Activated effector memory CD4-positive, alpha-beta T cell treated with Interleukin-2 at 50 U/mL for 16 hours (primary cell): ENCODE results near the gene FMN1.
"Not testable (repeated sequence)": the region's sequence is repeated elsewhere in the genome, so short reads cannot be mapped to it uniquely, and the experiment has no call there.

Experiments used
- DNase-seq: peaks from one replicate; pipeline ENCODE4 v3.0.0-alpha.2; 2020

The FMN1 gene

GRCh38 chr15:33089165-33089877 is 105.2 kb downstream of the FMN1 start:
- DNase-seq = no peak

- DNase-seq = no peak
Observed at GRCh38 chr15:33086500-33087121, 107.9 kb downstream of the FMN1 start.

GRCh38 chr15:33084661-33085060 is 109.9 kb downstream of the FMN1 start:
- no peak for DNase-seq

- DNase-seq = no peak
Observed at GRCh38 chr15:33083232-33084081, 111.1 kb downstream of the FMN1 start.

GRCh38 chr15:33080006-33080405 is 114.5 kb downstream of the FMN1 start:
- DNase-seq = no peak

GRCh38 chr15:33078607-33079006 is 115.9 kb downstream of the FMN1 start:
- no peak for DNase-seq

- DNase-seq = no peak
Observed at GRCh38 chr15:33076937-33077336, 117.6 kb downstream of the FMN1 start.

- no peak for DNase-seq
Observed at GRCh38 chr15:33074942-33075341, 119.6 kb downstream of the FMN1 start.

- DNase-seq = no peak
Observed at GRCh38 chr15:33074212-33074611, 120.3 kb downstream of the FMN1 start.

GRCh38 chr15:33071451-33071850 is 123.1 kb downstream of the FMN1 start:
- DNase-seq = no peak

- not testable (repeated sequence) for DNase-seq
Observed at GRCh38 chr15:33069903-33070302, 124.6 kb downstream of the FMN1 start.

- no peak for DNase-seq
Observed at GRCh38 chr15:33069161-33069560, 125.4 kb downstream of the FMN1 start.

GRCh38 chr15:33068511-33068990 is 126.0 kb downstream of the FMN1 start:
- DNase-seq = no peak

GRCh38 chr15:33068007-33068481 is 126.5 kb downstream of the FMN1 start:
- no peak for DNase-seq

GRCh38 chr15:33067456-33067855 is 127.1 kb downstream of the FMN1 start:
- DNase-seq = no peak

GRCh38 chr15:33066584-33066983 is 127.9 kb downstream of the FMN1 start:
- no peak for DNase-seq

GRCh38 chr15:33064878-33065277 is 129.6 kb downstream of the FMN1 start:
- no peak for DNase-seq

- no peak for DNase-seq
Observed at GRCh38 chr15:33059184-33059583, 135.3 kb downstream of the FMN1 start.

- no peak for DNase-seq
Observed at GRCh38 chr15:33057845-33058244, 136.7 kb downstream of the FMN1 start.

GRCh38 chr15:33055962-33056361 is 138.6 kb downstream of the FMN1 start:
- no peak for DNase-seq

GRCh38 chr15:33051528-33051927 is 143.0 kb downstream of the FMN1 start:
- DNase-seq = no peak

- DNase-seq = no peak
Observed at GRCh38 chr15:33048255-33048654, 146.3 kb downstream of the FMN1 start.

- DNase-seq = no peak
Observed at GRCh38 chr15:33047077-33047476, 147.4 kb downstream of the FMN1 start.

GRCh38 chr15:33046329-33046728 is 148.2 kb downstream of the FMN1 start:
- no peak for DNase-seq
